ENCODE measurements around the gene AQP4. TPM values are rescaled to one million over a fixed set of nuclear protein-coding genes. Genes with fewer than 3 reads are reported as not detected.

The AQP4 gene
- polyA plus RNA-seq, 1 donor (not counting 4 experiments of a cell fraction or from before 2014, with no cell fraction given): not detected

GRCh38 chr18:26868968-26869586, 3.6 kb upstream of the AQP4 start:
- no peaks in the 10 kb centered on the region for H3K9me1 ChIP-seq (ENCODE audit: control insufficient read depth, extremely low read depth, insufficient read depth, low read length)
- no peak for FAIRE-seq
- DNase-seq (ENCODE audit: low read depth, low spot score): no peak
- H4K20me1 ChIP-seq (ENCODE audit: control insufficient read depth, extremely low read depth, insufficient read depth, low read length): no peaks in the 10 kb centered on the region
- H3K4me1 ChIP-seq (ENCODE audit: control insufficient read depth, extremely low read depth, insufficient read depth, low read length): no peaks in the 10 kb centered on the region
- H3K27ac ChIP-seq (ENCODE audit: control insufficient read depth, insufficient read depth, low read length): no peak overlapping the region
- H3K4me2 ChIP-seq (ENCODE audit: control insufficient read depth, extremely low read depth, insufficient read depth, low read depth, low read length): no peak overlapping the region
- H3K27me3 ChIP-seq (ENCODE audit: control insufficient read depth, extremely low read depth, insufficient read depth, low read length): peaks cover 13% of the 10 kb centered on the region
- dilution Hi-C loops (cut with MboI; ENCODE audit: extremely low pct_ligation_motif_present, low sequenced_read_pairs): no loop called here
- no peak overlapping the region for H3K4me3 ChIP-seq (ENCODE audit: control insufficient read depth in 2 of 3, extremely low read depth in 1 of 3, insufficient read depth in 2 of 3, low read depth in 1 of 3, low read length in 3 of 3)
- no peaks in the 10 kb centered on the region for H3K79me2 ChIP-seq (ENCODE audit: control insufficient read depth, insufficient read depth, low read length)
- H3K36me3 ChIP-seq (ENCODE audit: control insufficient read depth in 2 of 2, extremely low read depth in 1 of 2, insufficient read depth in 2 of 2, low read length in 2 of 2): no peaks in the 10 kb centered on the region
- no peak overlapping the region for H2AFZ ChIP-seq (ENCODE audit: control insufficient read depth, low read length)
- no peak overlapping the region for H3K9ac ChIP-seq (ENCODE audit: control insufficient read depth, extremely low read depth, insufficient read depth, low read length)
- TF ChIP-seq EZH2 (IDR thresholded peaks at IDR 0.05; ENCODE audit: low read length): no peak
- no peak for TF ChIP-seq CTCF (optimal IDR thresholded peaks at IDR 0.05 in 1 of 3, IDR thresholded peaks at IDR 0.05 in 1 of 3, conservative IDR thresholded peaks at IDR 0.05 in 1 of 3; ENCODE audit: extremely low read depth in 1 of 3, insufficient read depth in 2 of 3, low read length in 3 of 3)
- H3K9me3 ChIP-seq (ENCODE audit: control insufficient read depth, low read depth, low read length): no peaks in the 10 kb centered on the region

- Histone ChIP-seq H3K4me1 (ENCODE audit: control insufficient read depth, extremely low read depth, insufficient read depth, low read length) (no peaks in the 10 kb centered on the region), H2AFZ (ENCODE audit: control insufficient read depth, low read length) (no peak overlapping the region), H3K4me2 (ENCODE audit: control insufficient read depth, extremely low read depth, insufficient read depth, low read depth, low read length) (no peak overlapping the region), H3K79me2 (ENCODE audit: control insufficient read depth, insufficient read depth, low read length) (no peaks in the 10 kb centered on the region), H3K9me3 (ENCODE audit: control insufficient read depth, low read depth, low read length) (no peaks in the 10 kb centered on the region), H3K9ac (ENCODE audit: control insufficient read depth, extremely low read depth, insufficient read depth, low read length) (no peak overlapping the region), H3K27ac (ENCODE audit: control insufficient read depth, insufficient read depth, low read length) (no peak overlapping the region), H4K20me1 (ENCODE audit: control insufficient read depth, extremely low read depth, insufficient read depth, low read length) (no peaks in the 10 kb centered on the region), H3K36me3 (ENCODE audit: control insufficient read depth in 2 of 2, extremely low read depth in 1 of 2, insufficient read depth in 2 of 2, low read length in 2 of 2) (no peaks in the 10 kb centered on the region), H3K9me1 (ENCODE audit: control insufficient read depth, extremely low read depth, insufficient read depth, low read length) (no peaks in the 10 kb centered on the region), H3K27me3 (ENCODE audit: control insufficient read depth, extremely low read depth, insufficient read depth, low read length) (peaks cover 27% of the 10 kb centered on the region), H3K4me3 (ENCODE audit: control insufficient read depth in 2 of 3, extremely low read depth in 1 of 3, insufficient read depth in 2 of 3, low read depth in 1 of 3, low read length in 3 of 3) (no peak overlapping the region)
- FAIRE-seq (no peak), DNase-seq (ENCODE audit: low read depth, low spot score) (no peak)
- dilution Hi-C loops (cut with MboI; ENCODE audit: extremely low pct_ligation_motif_present, low sequenced_read_pairs): no loop called here
- TF ChIP-seq CTCF (optimal IDR thresholded peaks at IDR 0.05 in 1 of 3, IDR thresholded peaks at IDR 0.05 in 1 of 3, conservative IDR thresholded peaks at IDR 0.05 in 1 of 3; ENCODE audit: extremely low read depth in 1 of 3, insufficient read depth in 2 of 3, low read length in 3 of 3) (no peak), EZH2 (IDR thresholded peaks at IDR 0.05; ENCODE audit: low read length) (no peak)
These were observed 2.0 kb upstream of the AQP4 start for GRCh38 chr18:26867471-26867870.
